UCSD-AML1 (cell line): ENCODE measurements around the gene ATXN7L1.
A peak's percentile ranks its signal among the peaks of the same experiment; 100 is the strongest.
"Not testable (repeated sequence)": the region's sequence is repeated elsewhere in the genome, so short reads cannot be mapped to it uniquely, and the experiment has no call there.

Experiments
- DNase-seq: peaks from one replicate; lab custom pipeline; 2025; ENCODE audit not compliant: unreplicated experiment; lab: John Stamatoyannopoulos, UW

Gene ATXN7L1

DNA sequence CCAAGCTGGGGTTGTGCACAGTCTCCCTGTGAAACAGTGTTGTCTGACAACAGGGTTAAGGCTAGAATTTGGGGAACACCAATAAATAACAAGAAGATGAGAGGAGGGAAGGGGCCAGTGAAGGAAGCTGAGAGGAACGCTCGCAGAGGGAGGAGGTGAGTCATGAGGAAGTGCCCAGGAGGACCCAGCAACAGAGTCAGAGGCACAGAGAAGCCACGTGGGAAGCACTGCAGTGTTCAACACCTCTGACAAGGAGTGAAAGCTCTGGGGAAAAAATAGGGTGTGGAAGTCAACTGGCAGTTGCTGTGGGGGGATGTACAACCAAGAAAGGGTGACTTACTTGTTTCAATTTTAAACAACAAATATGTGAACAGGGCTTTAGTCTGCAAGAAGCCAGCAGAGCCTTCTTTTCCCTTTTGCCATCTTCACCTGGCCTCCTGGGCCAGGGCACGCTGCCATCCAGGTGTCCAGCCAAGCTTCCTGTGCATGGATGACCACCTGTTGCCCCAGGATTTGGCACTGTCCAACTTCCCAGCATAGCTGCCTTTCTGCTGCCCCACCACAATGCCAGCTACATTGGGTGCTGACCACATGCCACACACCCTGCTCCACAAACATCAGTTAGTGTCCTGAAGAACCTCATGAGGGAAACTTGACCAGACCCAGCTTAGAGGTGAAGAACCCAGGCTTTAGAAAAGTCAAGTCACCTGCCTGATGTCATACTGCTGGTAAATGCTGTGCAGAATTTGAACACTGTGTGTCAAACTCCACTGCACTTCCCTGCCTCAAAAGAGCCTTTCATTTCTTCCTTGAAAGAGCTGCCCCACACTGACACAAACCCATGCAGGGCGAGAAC, 69.6 kb downstream of the ATXN7L1 start:
- peak; percentile 10 for DNase-seq

DNA sequence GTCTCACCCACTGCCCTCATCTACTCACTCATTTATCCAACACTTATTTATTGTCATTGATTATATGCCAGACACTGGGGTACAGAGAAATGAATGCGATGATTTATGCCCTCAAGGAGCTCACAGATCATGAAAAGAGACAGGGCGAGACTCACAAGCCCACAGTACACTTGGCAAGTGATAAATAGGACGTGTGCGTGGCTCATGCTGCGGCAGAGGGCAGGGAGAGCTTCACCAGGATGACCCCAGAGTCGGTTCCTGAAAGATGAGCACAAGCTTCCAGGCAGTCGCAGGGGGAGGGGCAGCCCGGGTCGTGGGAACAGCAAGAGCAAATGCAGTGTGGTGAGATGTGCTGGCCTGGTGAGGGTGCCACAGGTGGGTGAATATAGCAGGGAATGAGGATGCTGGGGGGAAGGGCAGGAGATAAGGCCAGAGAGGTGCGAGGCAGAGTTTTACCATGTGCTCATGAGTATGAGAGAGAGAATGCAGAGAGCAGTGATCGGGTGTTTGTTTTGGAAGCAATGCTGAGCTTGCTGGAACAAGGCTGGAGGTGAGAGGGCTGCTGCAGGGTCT, 70.9 kb downstream of the ATXN7L1 start:
- no peak for DNase-seq

DNA sequence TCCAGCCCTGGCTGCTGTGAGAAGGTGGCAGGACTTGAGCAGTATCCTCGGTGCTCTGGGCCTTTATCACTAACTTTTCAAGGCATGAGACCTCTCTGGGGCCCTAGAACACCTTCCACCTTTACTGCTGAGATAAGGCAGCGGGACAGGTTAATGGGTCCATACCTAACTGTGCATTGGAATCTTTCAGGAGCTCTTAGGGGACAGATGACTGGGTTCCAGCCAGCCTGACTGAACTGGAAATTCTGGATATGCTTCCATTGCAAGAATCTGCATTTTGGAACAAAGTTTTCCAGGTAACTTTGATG, 73.0 kb downstream of the ATXN7L1 start:
- DNase-seq, result no peak

DNA sequence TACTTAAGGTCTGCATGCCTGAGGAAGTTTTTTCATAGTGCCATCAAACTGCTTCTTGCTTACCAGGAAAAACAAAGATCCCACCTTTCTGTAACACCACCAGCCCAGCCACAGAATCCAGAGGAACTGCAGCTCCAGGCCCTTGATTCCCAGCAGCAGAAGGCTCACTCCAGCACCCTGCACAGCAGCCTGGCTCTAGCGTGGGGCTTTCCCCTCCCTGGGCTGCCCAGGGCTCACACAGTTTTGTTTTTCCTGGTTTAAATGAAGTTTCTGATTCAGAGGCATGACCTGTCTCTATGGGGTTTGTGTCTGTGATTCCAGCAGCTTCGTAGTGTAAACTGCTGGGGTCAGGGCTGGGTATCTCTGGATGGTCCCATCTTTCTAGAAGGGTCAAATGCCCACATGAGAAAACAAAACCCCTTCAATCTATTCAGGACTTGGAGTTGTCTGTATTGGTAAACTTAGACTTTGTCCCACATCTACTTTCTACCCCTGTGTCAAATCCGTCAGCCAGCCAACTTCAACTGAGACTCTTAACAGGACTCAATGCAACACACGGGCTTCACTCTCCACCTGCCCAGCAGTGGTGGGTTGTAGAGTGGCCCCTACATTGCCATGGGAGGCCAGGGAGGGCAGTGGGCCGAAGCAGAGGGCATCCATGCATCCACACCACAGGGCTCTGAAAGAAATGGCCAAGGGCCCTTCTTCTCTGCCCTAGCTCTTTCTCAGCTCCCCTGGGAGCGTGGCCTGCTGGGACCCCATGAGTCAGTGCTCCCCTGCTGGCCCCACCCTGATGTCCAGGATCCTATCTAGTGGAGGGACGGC, 73.6 kb downstream of the ATXN7L1 start:
- DNase-seq, result no peak

DNA sequence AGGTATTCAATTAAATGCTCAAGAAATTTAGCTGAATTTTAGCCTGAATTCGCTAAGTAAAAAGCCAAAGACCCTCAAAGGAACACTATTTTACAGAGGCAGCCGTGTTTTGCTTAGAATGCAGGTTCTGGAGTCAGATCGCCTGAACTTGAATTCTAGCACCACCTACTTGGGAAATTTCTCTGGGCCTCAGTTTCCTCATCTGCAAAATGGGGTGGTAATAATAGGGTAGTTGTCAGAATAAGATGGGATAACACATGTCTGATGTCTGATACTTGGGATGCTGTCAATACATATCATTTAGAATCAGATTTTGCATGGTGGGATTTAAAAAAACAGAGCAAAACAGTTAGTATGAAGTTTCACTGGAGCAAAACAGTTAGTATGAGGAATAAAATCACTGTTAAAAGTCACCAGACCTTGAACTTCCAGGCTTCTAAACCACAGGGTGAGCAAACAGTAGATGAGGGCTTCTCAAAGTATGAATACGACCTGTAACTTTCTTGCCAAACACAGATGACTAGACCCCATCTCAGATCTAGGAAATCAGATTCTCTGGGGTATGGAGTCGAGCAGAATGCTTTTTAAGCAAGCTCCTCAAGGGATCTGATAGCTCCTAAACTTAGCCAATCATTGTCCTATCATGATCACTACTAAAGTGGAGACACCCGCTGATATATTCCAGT, 75.4 kb downstream of the ATXN7L1 start:
- no peak for DNase-seq

DNA sequence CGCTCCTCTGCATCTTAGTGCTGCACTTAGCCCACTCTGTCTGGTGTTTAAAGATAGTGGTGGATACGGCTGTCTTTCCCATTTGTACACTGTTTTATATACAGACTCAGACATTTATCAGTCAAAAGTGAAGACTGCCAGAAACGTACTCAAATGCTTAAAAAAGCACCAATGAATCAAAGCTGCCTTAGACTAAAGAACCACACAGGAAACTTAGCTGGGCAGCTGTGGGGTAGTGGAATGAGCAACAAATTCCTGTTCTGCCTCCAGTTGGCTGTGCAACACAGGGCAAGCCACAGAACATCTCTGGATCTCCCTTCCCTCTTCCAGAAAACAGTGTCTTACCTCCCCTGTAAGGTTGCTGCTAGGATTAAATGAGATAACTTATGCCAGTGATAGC, 76.0 kb downstream of the ATXN7L1 start:
- DNase-seq, result no peak

DNA sequence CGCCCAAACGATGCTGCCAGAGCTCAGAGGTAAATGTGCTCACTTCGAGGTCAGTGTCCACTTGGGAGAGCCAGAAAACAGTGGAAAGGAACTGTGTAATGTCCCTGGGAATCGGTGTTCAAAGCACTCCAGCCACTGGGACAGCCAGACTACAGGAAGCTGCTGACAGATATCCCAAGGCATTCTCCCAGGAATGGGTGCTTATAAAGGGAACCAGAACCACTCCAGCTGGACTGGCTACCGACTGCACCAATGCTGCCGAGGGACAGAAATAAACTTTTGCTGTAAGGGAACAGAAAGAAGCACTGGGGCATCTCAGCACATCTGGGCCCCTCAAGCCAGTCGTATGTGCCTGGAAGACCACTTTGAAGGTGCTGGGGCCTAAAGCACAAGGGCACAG, 76.7 kb downstream of the ATXN7L1 start:
- DNase-seq, result no peak

DNA sequence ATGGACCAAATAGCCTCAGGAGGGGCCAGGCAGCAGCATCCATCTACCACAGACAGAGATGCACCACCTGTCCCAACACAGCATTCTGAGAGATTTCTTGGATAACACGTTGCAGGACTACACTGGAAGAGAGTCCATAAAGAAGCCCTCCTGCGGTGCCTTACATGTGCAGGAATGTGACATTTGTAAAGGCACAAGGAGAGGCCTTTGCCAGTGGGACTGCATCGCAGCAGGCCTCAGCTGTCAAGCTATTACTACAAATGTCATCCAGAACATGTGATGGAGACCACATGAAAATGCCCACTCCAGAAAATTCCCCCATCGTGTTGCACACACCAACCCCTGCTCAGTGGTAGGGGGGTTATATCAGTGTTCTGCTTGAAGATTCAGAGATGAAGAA, 77.4 kb downstream of the ATXN7L1 start:
- no peak for DNase-seq

DNA sequence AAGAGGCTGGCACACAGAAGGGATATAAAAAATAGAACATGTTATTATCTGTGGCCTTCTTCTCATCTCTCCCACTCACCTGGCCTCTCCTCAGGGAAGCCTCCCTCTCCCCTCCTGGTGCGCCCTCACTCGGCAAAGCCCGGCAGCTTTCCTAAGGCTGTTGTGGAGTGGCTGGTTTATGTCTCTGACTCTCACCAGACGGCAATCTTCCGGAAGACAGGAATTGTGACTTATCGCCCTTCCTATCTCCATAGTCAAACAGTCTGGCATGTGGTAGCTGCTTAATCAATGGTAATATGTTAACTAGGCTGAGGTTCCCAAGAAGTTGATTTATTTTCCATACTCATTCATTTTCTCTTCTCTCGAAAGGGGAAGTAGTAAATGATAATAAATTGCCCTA, 78.7 kb downstream of the ATXN7L1 start:
- no peak for DNase-seq

DNA sequence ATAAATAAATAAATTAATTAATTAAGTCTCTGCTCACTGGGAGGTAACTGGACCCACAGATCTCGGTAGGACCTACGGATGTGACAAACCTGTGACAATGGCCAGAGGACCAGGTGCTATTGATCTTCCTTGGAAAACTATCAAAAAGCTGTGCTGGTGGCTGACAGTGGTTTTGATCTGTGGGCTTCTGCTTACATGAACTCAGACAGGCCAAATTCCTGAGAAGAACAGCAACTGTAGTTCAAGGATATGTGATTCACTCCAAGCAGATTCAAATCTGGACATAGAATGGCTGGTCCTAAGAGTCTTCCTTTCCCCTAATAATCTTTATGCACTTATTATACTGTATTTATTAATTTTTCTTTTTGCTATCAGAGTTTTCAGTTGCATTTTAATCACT, 80.0 kb downstream of the ATXN7L1 start:
- no peak for DNase-seq

DNA sequence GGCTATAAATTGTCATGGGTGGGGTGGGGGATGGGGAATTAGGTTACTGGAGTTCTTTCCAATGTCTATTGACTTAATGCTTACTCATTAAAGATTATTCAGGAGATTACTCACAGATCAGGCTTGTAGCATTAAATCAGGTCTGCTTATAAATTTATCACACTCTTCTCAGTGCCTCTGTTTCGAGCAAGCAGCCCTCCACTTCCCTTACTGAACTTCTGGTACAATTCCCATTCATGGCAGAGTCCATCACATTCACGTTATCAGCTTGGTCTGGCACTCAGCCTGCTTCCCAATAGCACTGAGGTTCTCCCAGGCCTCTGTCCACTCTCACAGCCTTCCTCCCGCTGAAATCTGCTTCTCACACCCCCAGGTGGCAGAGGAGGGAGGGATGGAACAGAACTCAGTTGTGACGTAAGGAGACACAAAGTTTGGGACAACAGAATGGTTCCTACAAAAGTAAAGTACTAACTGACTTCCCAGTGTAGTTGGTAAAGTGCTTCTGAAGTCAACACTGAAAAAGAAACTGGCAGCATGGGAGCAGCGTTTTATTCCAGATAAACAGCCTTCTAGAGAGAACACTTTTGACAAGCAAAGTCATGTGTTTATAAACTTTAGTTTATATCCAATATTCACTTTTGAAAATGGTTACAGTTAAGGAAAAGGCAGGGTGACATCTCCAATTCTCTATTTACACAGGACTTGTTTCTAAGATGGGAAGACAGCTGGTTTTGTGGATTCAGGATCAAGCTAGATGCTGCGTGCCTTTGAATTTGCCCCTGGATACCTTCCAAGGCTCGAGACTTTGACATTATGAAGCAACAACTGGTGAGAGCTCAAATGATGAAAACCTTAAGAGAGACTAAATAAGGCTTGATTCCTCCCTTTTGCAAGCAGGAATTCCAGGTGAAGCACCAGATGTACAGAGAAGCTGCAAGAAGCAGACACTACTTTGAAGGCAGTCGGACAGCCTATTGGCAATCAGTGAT, 81.4 kb downstream of the ATXN7L1 start:
- no peak for DNase-seq

DNA sequence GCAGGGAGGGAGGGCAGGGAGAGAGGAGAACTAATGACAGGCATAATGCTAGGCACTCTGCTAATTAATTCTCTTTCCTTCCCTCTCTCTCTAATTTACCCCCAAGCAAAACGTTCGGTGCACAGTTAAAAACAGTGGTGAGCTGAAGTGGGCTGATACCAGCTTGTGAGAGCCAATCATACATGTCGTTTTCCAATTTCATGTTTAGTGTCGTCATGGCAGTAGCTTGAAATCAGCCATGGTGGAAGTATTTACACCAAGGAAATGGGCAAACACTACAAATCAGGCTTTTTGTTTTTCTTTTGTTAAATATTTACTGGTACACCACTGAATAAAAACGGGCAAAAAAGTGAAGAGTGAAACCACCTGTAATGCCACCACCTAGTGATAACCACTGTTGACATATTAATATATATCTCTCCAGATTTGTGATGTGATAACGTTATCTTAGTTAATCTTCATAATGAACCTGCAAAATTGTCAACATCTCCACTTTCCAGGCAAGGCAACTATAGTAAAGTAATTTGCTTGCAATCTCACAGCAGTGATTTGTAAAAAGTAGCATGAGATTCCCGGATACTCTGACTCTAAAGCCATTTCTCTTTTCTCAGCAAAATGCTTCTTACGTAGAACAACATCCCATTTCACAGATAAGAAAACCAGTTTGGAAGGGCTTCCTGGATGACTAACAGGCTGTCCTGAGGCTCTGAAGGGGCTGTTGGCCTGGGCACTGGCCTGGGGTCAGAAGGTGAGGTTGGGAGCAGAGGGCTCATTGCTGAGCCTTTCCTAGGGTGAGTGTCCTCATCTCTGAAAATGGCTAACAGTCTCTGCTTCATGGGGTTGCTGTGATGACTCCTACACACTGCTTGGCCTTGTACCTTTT, 83.7 kb downstream of the ATXN7L1 start:
- no peak for DNase-seq

DNA sequence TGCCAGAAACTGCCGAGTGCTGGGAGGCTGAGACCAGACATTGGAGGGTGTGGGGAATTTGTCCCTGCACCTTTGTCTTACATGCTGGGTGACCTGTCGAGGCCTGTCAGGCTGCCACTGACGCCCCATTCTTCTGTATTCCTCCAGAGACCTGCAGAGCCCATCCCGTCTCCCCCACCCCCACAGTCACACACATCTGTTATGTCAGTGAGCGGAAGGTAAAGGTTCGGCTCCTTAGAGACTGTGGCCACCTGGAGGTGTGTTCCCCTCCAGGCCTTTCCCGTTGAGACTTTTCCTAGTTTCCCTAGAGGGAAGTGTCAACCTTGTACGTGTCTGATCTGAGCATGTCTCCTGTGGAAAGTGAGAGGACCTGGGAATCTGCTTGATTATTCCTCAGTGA, 84.5 kb downstream of the ATXN7L1 start:
- no peak for DNase-seq

DNA sequence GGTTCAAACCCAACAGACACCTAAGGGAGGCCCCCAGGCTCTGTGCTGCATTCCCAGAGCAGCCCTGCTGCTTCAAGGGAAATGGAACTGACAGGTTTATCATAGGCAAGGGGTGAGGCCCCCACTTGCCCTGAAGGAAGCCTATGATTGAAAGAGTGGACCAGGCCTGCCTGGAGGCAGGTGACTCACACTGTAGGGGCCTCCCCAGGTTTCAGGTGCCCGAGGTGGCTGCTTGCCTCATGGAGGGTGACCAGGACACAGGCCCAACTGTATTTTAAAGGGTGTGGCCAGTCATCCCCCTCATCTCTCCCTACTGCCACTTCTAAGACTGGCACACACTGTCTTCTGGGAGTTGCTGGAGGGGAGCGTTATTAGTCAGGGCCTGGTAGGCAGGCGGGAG, 85.4 kb downstream of the ATXN7L1 start:
- no peak for DNase-seq

DNA sequence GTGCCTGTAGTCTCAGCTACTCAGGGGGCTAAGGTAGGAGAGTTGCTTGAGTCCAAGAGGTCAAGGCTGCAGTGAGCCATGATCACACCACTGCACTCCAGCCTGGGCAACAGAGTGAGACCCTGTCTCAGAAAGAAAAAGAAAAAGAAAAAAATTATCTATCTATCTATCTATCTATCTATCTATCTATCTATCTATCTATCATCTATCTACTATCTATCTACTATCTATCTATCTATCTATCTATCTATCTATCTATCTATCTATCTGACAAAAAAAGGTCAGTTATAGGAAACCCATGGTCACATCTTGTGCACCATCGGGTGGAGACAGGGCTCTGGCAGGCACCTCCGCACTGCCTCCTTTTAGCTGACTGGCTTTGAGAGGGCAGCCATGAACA, 85.9 kb downstream of the ATXN7L1 start:
- DNase-seq, result not testable (repeated sequence)

DNA sequence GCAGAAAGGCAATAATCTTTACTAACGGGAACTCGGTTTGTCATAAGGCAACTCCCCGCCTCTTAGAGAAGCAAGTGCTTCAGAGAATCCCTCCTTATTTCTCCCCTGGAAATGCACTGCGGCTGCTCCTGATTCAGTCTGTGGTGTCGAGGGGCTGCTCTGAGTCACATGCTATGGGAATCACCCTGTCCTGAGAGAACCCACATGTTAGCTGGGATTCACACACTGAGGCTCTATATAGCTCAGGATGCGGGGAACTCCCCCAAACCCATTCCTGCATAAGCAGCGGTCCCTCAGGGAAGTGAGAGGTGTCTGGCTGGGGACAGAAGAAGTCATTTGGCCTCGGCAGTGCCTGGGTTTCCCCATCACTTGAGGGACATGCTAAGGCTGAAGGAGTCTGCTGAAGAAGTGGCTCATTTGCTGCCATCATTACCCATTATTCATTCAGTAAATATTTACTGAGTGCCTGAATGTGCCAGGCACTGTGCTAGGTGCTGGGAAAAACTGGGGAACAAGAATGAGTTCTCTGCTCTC, 87.5 kb downstream of the ATXN7L1 start:
- no peak for DNase-seq

DNA sequence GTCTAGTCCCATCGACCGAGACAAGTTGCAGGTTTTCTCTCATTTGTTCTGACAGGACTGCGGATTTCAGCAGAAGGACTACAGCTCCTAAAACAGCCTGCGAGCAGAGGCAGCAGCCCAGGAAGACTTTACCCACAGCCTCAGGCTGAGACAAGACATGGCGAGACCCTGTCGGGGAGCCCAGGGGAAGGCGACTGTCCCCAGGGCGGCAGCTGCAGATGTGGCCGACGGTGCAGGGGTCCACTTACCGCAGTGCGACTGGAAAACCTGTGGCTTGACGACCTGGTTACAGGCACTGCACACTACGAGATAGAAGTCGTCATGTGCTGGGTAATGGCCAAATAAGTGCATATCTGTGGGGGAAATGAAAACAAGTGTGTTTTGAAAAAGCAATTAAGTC, 88.0 kb downstream of the ATXN7L1 start:
- DNase-seq, result no peak

DNA sequence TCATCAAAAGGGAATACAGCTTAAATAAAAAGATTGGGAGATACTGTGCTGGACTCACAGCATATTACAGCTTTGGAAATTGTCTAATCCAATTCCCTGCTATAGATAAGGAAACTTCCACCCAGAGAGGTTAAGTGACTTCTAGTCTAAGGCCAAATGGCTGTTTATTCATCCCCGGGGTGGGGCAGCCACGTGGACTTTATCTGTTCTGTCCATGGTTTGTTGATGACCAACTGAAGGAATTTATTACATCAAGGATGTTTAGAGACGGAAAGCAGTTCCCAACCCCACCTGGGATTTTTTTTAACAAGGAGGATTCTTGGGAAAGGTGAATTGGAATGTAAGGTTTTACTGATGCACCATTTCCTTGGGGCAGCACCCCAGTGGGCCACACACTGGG, 88.6 kb downstream of the ATXN7L1 start:
- no peak for DNase-seq
